Suprapubic skin (tissue), 3 donors: Measurements from ENCODE around the gene EML1.

Source experiments
- CTCF ChIP-seq, 2 donors: fragments of 200-600 bp in 1 of 2; fragments of 450-650 bp in 1 of 2; sonication (generic) in 1 of 2; IDR thresholded peaks; one replicate each; pipeline ENCODE4 v1.5.1; 2016 to 2019; ENCODE audit warnings: antibody characterized with exemption in 2 of 2, mild to moderate bottlenecking in 1 of 2, moderate library complexity in 1 of 2
- POLR2AphosphoS5 ChIP-seq, 3 donors: sonication (generic); formaldehyde crosslinking; IDR thresholded peaks; one replicate each; pipeline ENCODE4 v1.6.1; 2017; ENCODE audit warnings: antibody characterized with exemption in 3 of 3

- TF ChIP-seq CTCF (IDR thresholded peaks at IDR 0.05), result no peak
- TF ChIP-seq POLR2AphosphoS5 (IDR thresholded peaks at IDR 0.05), result no peak
These were observed at the start of gene EML1 for GRCh38 chr14:99793213-99794150.
